ENCODE measurements around the gene FNIP2.

GRCh38 chr4:158913766-158914165, 144.9 kb downstream of the FNIP2 start:
- TF ChIP-seq CTCF (IDR thresholded peaks at IDR 0.05) (no peak), POLR2A (IDR thresholded peaks at IDR 0.05) (no peak)

Data from testis (tissue), 2 donors.